VCaP (cell line): ENCODE results near the gene APOD.

Experiments used
- H3K27ac ChIP-seq: fragments of 450-650 bp; 2 replicates; pipeline ENCODE4 v1.5.1; 2017
- CTCF ChIP-seq: fragments of 450-650 bp; conservative IDR thresholded peaks from 2 replicates; pipeline ENCODE4 v1.5.1; 2017; ENCODE audit warnings: mild to moderate bottlenecking, moderate library complexity

APOD gene

GRCh38 chr3:195566797-195567196, 16.9 kb downstream of the APOD start:
- no peak overlapping the region for H3K27ac ChIP-seq
- TF ChIP-seq CTCF, result no peak

- no peak overlapping the region for H3K27ac ChIP-seq
- TF ChIP-seq CTCF, result no peak
Measured at GRCh38 chr3:195565716-195566115, 18.0 kb downstream of the APOD start.

- TF ChIP-seq CTCF, result no peak
- no peak overlapping the region for H3K27ac ChIP-seq
Measured at GRCh38 chr3:195563317-195563716, 20.4 kb downstream of the APOD start.

GRCh38 chr3:195559723-195560409, 23.9 kb downstream of the APOD start:
- no peak overlapping the region for H3K27ac ChIP-seq
- TF ChIP-seq CTCF, result no peak

- TF ChIP-seq CTCF, result peak; percentile 75
- H3K27ac ChIP-seq, result no peak overlapping the region
Measured at GRCh38 chr3:195558602-195559001, 25.1 kb downstream of the APOD start.

GRCh38 chr3:195557322-195557721, 26.4 kb downstream of the APOD start:
- no peak overlapping the region for H3K27ac ChIP-seq
- TF ChIP-seq CTCF, result no peak

GRCh38 chr3:195556390-195556789, 27.4 kb downstream of the APOD start:
- TF ChIP-seq CTCF, result no peak; the same call in 1 of the 2 replicates
- H3K27ac ChIP-seq, result no peak overlapping the region
